OCI-LY3 (cell line): ENCODE measurements around the gene PROSER3.

ENCODE experiments used
- H2AFZ ChIP-seq: fragments of 200-600, 300-600 bp; shearing (Covaris generic); 2 replicates; pipeline ENCODE4 v1.6.0; 2014; ENCODE audit warnings: antibody characterized with exemption, low read depth, low read length
- H3K27ac ChIP-seq: fragments of 200-600, 300-600 bp; sonication (generic); 2 replicates; pipeline ENCODE4 v1.5.1; 2014; ENCODE audit warnings: mild to moderate bottlenecking, low read length, moderate library complexity, mixed read lengths
- H3K27me3 ChIP-seq: fragments of 200-600, 300-600 bp; sonication (generic); 2 replicates; pipeline ENCODE4 v1.6.1; 2014; ENCODE audit warnings: low read depth, low read length, mixed read lengths
- H3K36me3 ChIP-seq: fragments of 200-600, 300-600 bp; sonication (generic); replicated peaks from 2 replicates; pipeline ENCODE3; 2014; ENCODE audit warnings: low read depth, low read length, mixed read lengths
- H3K4me1 ChIP-seq: fragments of 300-600, 200-600 bp; sonication (generic); 2 replicates; pipeline ENCODE4 v1.6.1; 2014; ENCODE audit warnings: low read length, mixed read lengths
- H3K4me2 ChIP-seq: fragments of 200-600, 300-600 bp; sonication (generic); 2 replicates; pipeline ENCODE4 v1.6.1; 2014; ENCODE audit warnings: low read length, mixed read lengths
- H3K4me3 ChIP-seq: fragments of 300-600, 200-600 bp; sonication (generic); 2 replicates; pipeline ENCODE4 v1.5.1; 2014; ENCODE audit warnings: antibody characterized with exemption, mild to moderate bottlenecking, low read length, moderate library complexity
- H3K79me2 ChIP-seq: fragments of 300-600, 200-600 bp; shearing (Covaris generic); 2 replicates; pipeline ENCODE4 v1.6.1; 2014; ENCODE audit warnings: mild to moderate bottlenecking, low read length, mixed read lengths
- H3K9ac ChIP-seq: fragments of 300-600, 200-600 bp; shearing (Covaris generic); 2 replicates; pipeline ENCODE4 v1.6.0; 2014; ENCODE audit warnings: mild to moderate bottlenecking, low read length, moderate library complexity
- H3K9me3 ChIP-seq: fragments of 200-600, 300-600 bp; shearing (Covaris generic); 2 replicates; pipeline ENCODE4 v1.6.1; 2014; ENCODE audit warnings: low read length, mixed read lengths; ENCODE audit not compliant: insufficient read depth
- H4K20me1 ChIP-seq: fragments of 200-600, 300-600 bp; sonication (generic); 2 replicates; pipeline ENCODE4 v1.6.1; 2016; ENCODE audit warnings: low read length, mixed read lengths; ENCODE audit not compliant: insufficient read depth
- CTCF ChIP-seq: fragments of 200-600, 300-600 bp; sonication (generic); IDR thresholded peaks from 2 replicates; pipeline ENCODE4 v1.5.1; 2014; ENCODE audit warnings: antibody characterized with exemption, low read length, low read depth
- EZH2phosphoT487 ChIP-seq: fragments of 200-600 bp; shearing (Covaris generic); IDR thresholded peaks from 2 replicates; pipeline ENCODE4 v1.6.1; 2018; ENCODE audit warnings: antibody characterized with exemption, mixed run types, low read depth

The PROSER3 gene

GRCh38 chr19:35712567-35713505 is 45.1 kb upstream of the PROSER3 start:
- H3K27ac ChIP-seq, result peak overlapping the region; percentile 91
- peak overlapping the region; percentile 83 for H3K4me2 ChIP-seq
- H3K4me1 ChIP-seq, result peaks cover 68% of the 10 kb centered on the region
- H4K20me1 ChIP-seq, result no peaks in the 10 kb centered on the region
- peaks cover 4% of the 10 kb centered on the region; the same call in 1 of the 2 replicates for H3K79me2 ChIP-seq
- no peaks in the 10 kb centered on the region for H3K27me3 ChIP-seq
- H2AFZ ChIP-seq, result no peak overlapping the region
- H3K36me3 ChIP-seq, result no peaks in the 10 kb centered on the region
- peak overlapping the region; percentile 77 for H3K9ac ChIP-seq
- no peak for TF ChIP-seq EZH2phosphoT487
- TF ChIP-seq CTCF, result no peak
- H3K4me3 ChIP-seq, result peak overlapping the region; percentile 78
- no peaks in the 10 kb centered on the region for H3K9me3 ChIP-seq

- TF ChIP-seq CTCF, result no peak
- TF ChIP-seq EZH2phosphoT487, result no peak
- Histone ChIP-seq H2AFZ (no peak overlapping the region), H3K4me2 (peak overlapping the region; percentile 83), H3K4me1 (peaks cover 68% of the 10 kb centered on the region), H3K27me3 (no peaks in the 10 kb centered on the region), H4K20me1 (peaks cover under 1% of the 10 kb centered on the region; the same call in 1 of the 2 replicates), H3K9ac (peak overlapping the region; percentile 77), H3K4me3 (peak overlapping the region; percentile 78), H3K79me2 (peaks cover 10% of the 10 kb centered on the region), H3K36me3 (no peaks in the 10 kb centered on the region), H3K27ac (peak overlapping the region; percentile 91), H3K9me3 (no peaks in the 10 kb centered on the region)
Observed at GRCh38 chr19:35713506-35713850, 44.5 kb upstream of the PROSER3 start.

- Histone ChIP-seq H3K27ac (peak overlapping the region; percentile 91), H3K4me2 (peak overlapping the region; percentile 83), H3K9ac (peak overlapping the region; percentile 77), H3K79me2 (peaks cover 16% of the 10 kb centered on the region), H3K4me3 (peak overlapping the region; percentile 78), H4K20me1 (peaks cover 6% of the 10 kb centered on the region), H3K9me3 (no peaks in the 10 kb centered on the region), H3K27me3 (no peaks in the 10 kb centered on the region), H2AFZ (no peak overlapping the region), H3K4me1 (peaks cover 71% of the 10 kb centered on the region), H3K36me3 (no peaks in the 10 kb centered on the region)
- TF ChIP-seq CTCF (no peak), EZH2phosphoT487 (no peak)
Observed at GRCh38 chr19:35713904-35714495, 44.0 kb upstream of the PROSER3 start.
